AG08396 (cell line): ENCODE measurements around the gene AKAP6.

Experiments
- DNase-seq: peaks from one replicate; pipeline ENCODE4 v3.0.0; 2012; ENCODE audit warnings: low spot score, mixed read lengths

The AKAP6 gene

DNA sequence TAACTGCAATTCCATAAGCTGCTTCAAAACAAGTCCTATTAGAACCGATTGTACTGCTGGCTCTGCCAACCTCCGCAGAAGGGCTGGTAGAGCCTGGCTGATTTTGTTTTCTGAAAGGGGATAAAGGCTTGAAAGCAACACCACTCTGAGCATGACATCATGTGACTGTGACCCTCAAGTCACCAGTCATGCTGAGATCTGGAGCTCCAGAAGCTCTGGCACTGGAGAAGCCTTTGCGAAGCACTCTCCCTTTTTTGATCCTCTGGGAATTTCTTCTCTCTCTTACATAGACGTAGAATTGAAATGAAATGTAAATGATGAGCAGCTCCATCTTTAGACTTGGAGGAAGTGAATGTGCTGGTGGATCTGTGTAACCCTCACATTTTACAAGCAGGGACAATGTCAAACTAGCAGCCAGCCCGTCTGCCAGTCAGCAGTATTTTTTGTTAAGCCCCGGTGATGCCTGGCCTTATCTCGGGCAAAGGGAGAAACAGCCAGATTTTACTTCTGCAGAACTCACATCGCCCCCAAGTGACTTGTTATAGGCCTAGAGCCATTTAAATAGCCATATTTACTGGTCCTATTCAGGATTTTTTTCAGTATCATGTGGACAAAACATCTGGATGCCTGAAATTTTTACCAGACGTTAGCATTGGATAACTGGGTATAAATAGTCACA lies 497.4 kb downstream of the AKAP6 start:
- DNase-seq: no peak

- DNase-seq: no peak
These were observed 498.4 kb downstream of the AKAP6 start for GRCh38 chr14:32827514-32827913.

DNA sequence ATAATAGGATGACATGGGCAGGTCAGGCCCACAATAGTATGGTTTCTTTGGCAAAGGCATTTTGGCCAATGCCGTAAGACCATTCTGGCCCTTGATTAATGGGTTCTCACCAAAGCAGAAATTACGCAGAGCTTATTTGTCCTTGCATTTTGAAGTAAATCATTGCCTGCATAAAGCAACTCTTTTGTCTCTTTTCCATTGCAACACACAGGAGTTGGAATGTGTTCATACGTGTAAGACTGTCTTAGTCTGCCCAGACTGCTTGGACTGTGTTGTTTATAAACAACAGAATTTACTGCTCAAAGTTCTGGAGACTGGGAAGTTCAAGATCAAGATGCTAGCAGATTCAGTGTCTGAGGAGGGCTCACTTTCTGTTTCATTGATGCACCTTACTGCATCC lies 506.8 kb downstream of the AKAP6 start:
- no peak for DNase-seq

GRCh38 chr14:32841698-32842097 lies 512.6 kb downstream of the AKAP6 start:
- DNase-seq: no peak

DNA sequence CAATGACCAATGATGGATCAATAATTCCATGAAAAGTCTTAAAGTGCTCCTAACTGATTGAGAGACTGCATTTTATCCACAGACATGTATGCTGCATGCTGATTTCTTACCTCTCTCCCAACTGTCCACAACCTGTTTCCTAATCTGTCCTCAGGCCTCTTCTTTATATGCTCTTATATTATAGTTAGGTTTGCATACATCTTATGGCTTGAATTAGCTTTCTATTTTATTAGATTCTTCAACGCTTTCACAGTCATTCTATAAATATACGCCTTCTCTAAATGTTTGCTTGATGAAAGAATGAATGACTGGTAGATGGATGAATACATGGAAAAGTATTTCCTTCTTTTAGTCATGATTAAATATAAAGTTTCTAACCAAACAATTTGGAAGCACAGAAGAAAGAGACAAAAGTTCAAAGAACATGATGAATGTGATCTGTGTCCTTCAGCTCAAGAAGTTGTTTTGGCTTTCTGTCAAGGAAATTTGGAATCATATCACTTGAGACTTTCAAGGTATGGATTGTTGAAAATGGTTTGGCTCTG lies 517.8 kb downstream of the AKAP6 start:
- DNase-seq: no peak

DNA sequence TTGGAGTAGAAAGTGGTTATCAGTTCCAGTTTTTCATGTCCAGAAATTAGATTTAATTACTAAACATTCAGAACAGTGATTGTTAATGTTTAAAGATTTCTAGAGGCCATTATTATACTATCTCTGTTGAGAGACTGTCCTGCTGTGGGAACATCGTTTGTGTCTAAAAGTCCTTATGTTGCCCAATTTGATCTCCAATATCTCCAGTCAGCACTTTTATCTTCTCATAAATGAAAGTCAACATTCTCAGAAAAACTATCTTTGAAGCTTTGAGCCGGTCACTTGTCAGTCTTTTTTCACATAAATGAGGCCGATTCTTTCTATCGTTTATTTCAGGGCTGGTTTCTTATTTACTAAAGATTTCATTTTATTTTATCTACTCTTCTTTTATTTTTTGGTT lies 518.8 kb downstream of the AKAP6 start:
- no peak for DNase-seq

GRCh38 chr14:32865827-32866376 lies 536.8 kb downstream of the AKAP6 start:
- DNase-seq: no peak

DNA sequence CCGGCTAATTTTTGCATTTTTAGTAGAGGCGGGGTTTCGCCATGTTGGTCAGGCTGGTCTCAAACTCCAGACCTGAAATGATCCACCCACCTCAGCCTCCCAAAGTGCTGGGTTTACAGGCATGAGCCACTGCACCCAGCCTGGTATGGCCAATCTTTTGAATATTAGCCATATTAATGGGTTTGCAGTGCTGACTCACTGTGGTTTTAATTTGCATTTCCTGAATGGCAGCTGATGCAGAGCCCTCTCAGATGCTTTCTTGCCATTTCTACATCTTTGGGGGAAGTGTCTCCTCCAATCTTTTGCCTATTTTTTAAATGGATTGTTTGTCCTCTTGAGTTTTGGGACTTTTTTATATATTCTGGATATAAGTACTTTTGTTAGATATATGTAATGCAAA lies 554.1 kb downstream of the AKAP6 start:
- no peak for DNase-seq
